ENCODE measurements around the gene NOTCH4.

NOTCH4 gene

DNA sequence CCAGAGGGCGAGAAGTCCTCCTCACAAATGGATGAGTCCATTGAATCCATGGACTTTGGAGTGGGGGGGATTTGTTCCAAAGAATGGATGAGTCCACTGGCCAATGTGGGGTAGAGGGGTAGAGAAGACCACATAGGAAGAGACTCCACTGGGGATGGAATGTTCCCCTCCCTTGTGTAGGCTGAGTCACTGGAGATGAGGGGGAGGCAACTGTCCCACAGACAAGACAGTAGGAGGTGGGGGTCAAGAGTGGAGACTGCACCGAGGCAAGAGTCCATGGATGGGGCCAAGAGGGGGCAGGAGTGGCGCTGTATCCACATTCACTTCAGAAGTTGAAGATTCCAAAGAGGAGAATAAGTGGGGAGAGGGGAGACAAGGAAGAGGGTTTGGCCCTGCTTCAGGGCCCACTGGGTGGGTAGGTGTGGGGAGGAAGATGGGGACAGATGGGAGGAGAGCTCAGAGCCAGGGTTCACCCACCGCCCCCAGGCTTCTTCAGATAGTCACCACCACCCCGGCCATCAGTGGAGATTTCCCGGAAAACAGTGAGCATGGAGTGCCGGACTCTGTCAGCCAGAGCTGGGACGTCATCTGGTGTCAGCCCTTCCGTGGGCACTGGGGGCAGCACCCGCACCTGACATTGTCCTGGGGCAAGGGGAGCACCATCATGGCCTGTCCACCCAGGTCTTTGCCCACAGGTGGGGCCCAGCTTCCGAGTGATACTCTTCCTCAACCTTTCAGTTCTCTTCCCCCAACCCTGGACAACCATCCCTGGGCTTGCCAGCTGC lies 54.9 kb downstream of the NOTCH4 start:
- TF ChIP-seq CTCF (IDR thresholded peaks at IDR 0.05), result no peak

- no peak for TF ChIP-seq CTCF (IDR thresholded peaks at IDR 0.05)
Observed at GRCh38 chr6:32168350-32168749, 55.5 kb downstream of the NOTCH4 start.

DNA sequence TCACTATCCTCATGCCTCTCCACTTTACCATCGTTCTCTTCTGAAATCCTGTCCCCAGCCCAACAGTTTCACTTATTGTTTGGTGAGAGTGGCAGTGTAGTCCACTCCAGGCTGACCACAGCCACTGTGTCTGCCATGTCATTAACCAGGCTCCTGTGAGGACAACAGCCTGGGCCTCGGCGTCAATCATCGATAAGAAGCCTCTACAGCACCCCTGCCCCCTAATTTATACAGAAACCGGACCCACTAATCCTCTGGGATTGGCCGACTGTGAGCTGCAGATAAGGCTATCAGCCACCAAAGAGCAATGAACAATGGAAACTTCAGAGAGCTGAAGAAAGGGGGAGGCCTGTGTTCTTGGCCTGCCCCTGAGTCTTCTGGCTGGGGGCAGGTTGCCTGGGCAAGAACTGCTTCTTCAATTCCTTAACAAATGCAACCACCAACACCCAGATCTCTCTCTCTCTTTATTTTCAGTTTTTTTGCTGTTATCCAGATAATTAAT lies 56.1 kb downstream of the NOTCH4 start:
- no peak for TF ChIP-seq CTCF (IDR thresholded peaks at IDR 0.05)

GRCh38 chr6:32167154-32167760 lies 56.6 kb downstream of the NOTCH4 start:
- no peak for TF ChIP-seq CTCF (IDR thresholded peaks at IDR 0.05)

- no peak for TF ChIP-seq CTCF (IDR thresholded peaks at IDR 0.05)
Observed at GRCh38 chr6:32166411-32167061, 57.3 kb downstream of the NOTCH4 start.

DNA sequence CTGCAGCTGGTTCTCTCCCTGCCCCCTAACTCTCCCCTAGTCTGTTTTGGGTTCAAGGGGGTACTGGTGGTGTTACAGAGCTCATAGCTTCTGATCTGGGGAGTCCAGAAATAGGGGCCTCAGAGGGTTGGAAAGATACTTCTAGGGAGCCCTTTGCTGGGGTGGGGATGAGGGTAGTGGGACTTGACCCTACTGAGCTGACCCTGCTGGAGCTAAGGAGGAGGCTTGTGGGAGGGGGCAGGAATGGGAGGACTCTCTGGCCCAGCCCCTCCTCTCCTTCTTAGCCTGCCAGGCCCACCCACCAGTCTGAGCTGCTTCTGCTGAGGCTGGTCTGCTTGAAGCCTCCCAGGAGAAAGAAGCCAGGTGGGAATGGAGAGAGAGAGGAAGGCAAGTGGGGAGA lies 59.6 kb downstream of the NOTCH4 start, which contains the start of gene EGFL8:
EGFL8 (plus strand) TSS at position 301 of the 400 bp plus-strand sequence. CDS start 1,571 bp downstream, outside the sequence.
- no peak for TF ChIP-seq CTCF (IDR thresholded peaks at IDR 0.05)

- no peak for TF ChIP-seq CTCF (IDR thresholded peaks at IDR 0.05)
Observed at GRCh38 chr6:32163559-32164258, 60.2 kb downstream of the NOTCH4 start.

Measured in LNCAP (cell line).